ENCODE measurements around the gene MTR.

- TF ChIP-seq CTCF (IDR thresholded peaks at IDR 0.05; ENCODE audit: low read length) (no peak), EZH2 (IDR thresholded peaks at IDR 0.05; ENCODE audit: borderline replicate concordance, low read length) (no peak)
Measured at GRCh38 chr1:236841341-236841740, 46.2 kb downstream of the MTR start.
